HG03575 (cell line): ENCODE measurements around the gene EPS15.
"Not testable (repeated sequence)": the region's sequence is repeated elsewhere in the genome, so short reads cannot be mapped to it uniquely, and the experiment has no call there.

Source experiments
- ATAC-seq: cut with Tn5 transposase; IDR thresholded peaks from one replicate; pipeline ENCODE4 v1.9.1; 2021; ENCODE audit not compliant: unreplicated experiment, insufficient number of reproducible peaks, low FRiP score; ENCODE audit errors: extremely low read depth

The EPS15 gene

DNA sequence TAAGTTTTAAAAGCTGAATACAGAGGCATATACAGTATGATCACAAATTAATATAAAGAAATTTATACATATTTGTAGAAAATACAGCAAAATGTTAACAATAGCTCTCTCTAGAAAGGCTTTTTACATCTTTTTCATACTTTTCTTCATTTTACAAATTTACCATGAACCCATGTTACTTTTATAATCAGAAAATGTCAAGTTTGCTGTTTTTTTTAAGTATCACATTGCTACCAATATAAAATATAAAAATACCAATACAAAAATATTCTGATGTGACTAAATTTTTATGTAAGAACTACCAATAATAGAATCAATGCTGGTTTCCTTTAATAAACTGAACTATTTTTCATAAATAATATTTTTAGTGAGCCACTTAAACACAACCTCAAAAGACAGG lies 104.3 kb downstream of the EPS15 start:
- no peak for ATAC-seq

DNA sequence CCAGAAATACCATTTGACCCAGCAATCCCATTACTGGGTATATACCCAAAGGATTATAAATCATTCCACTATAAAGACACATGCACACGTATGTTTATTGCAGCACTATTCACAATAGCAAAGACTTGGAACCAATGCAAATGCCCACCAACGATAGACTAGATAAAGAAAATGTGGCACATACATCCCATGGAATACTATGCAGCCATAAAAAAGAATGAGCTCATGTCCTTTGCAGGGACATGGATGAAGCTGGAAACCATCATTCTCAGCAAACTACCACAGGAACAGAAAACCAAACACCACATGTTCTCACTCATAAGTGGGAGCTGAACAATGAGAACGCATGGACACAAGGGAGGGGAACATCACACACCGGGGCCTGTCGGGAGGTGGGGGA lies 107.2 kb downstream of the EPS15 start:
- not testable (repeated sequence) for ATAC-seq

- no peak for ATAC-seq
Measured at GRCh38 chr1:51410568-51411460, 108.3 kb downstream of the EPS15 start.

DNA sequence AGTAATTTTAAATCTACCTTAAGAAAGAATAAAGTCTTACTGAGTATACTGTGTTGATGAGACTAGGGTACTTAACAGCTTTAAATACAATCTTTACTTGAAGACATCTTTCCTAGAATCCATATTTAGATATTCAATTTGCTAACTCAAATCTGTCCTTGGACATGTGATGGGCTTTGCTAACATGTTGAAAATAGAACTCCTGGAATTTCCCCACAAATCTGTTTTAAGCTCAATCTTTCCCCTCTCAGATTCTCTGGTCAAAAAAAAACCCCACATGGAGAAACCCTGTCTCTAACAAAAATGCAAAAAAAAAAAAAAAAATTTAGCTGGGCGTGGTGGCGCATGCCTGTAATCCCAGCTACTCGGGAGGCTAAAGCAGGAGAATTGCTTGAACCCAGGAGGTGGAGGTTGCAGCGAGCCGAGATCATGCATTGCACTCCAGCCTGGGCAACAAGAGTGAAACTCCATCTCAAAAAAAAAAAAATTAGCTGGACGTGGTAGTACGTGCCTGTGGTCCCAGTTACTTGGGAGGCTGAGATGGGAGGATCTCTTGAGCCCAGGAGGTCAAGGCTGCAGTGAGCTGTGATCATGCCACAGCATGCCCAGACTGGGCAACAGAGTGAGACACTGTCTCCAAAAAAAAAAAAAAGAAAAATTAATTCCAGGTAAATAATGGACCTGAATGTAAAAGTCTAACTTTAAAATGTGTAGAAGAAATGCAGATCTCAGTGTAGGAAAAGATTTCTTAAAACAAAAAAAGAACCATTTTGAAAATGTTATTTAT lies 109.1 kb downstream of the EPS15 start:
- not testable (repeated sequence) for ATAC-seq

GRCh38 chr1:51392241-51392640 lies 126.8 kb downstream of the EPS15 start:
- no peak for ATAC-seq

GRCh38 chr1:51390641-51391040 lies 128.4 kb downstream of the EPS15 start:
- ATAC-seq, result not testable (repeated sequence)

- ATAC-seq, result not testable (repeated sequence)
Measured at GRCh38 chr1:51387288-51387687, 131.8 kb downstream of the EPS15 start.

DNA sequence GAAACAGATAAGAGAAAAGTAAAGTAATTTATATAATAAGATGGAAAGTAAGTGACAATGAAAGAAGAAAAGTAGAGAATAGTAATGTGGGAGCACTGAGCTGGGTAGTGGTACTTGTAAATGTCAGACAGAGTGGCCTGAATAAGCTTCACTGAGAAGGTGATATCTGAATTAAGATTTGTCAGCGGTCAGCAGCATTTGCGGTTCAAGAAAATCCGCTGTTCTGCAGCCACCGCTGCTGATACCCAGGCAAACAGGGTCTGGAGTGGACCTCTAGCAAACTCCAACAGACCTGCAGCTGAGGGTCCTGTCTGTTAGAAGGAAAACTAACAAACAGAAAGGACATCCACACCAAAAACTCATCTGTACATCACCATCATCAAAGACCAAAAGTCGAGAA lies 132.8 kb downstream of the EPS15 start:
- ATAC-seq, result not testable (repeated sequence)

- ATAC-seq, result no peak
Measured at GRCh38 chr1:51385776-51386175, 133.3 kb downstream of the EPS15 start.

DNA sequence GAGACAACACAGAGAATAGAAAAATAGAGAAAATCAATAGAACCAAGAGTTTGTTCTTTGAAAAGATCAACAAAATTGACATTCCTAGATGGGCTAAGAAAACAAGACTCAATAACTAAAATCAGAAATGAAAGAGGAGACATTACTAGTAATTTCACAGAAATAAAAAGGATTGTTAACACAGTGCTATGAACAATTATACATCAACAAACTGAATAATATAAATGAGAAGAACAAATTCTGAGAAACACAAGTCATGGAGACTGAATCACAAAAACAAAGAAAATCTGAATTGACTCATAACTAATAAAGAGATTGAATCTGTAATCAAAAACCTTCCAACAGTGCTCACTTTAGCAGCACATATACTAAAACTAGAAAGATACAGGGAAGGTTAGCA lies 137.1 kb downstream of the EPS15 start:
- no peak for ATAC-seq

- no peak for ATAC-seq
Measured at GRCh38 chr1:51380936-51381335, 138.1 kb downstream of the EPS15 start.

GRCh38 chr1:51378871-51379270 lies 140.2 kb downstream of the EPS15 start:
- ATAC-seq, result no peak

DNA sequence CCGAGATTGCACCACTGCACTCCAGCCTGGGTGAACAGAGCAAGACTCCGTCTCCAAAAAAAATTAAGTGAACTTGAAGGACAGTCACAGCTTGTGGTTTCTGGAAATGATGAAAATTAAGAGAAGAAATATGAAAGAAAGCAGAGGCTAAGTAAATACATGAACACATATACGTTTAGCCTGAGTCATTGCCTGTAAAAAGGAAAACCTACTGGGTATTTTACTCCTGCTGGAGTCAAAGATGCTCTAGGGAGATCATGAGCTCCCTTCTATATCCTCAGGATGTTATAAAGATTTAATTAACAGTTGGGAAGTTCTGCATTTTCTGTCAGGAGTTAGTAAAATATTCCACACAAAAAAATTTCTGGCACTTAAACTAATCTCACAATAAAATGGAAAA lies 145.2 kb downstream of the EPS15 start:
- ATAC-seq, result no peak

DNA sequence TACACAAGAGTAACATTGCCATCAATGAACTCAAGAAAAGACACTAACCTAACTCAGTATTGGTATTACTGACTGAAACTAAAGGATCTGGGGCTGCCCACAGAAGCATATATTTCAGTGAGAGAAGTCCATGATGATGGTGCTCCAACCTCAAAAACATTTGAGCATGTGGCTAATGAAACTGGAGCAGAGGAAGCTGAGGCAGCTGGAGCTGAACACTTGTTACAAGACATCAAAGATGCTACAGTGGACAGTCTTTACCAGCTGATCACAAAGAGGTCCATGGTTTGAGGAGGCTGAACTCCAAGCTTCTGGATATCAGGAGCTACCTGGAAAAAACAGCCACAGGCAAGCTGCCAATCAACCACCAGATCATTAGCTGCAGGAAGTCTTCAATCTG lies 146.5 kb downstream of the EPS15 start:
- no peak for ATAC-seq

DNA sequence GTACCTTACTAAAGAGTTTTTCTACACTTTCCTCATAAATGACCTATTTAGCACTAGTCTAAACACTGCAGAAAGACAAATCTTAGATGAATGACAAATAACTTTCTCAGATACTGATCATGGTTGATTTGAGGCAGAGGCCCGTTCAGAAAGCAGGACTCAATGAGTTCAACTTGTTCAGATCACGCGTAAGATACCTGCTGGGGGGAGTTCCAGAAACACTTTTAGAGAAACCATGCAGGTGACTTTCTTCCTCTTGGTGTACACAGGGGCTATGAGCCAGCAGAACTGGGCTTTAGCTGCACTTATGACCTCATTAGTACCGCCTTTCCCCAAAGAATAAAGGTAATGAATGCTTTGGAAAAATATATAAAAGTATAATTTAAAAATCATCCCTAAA lies 149.9 kb downstream of the EPS15 start:
- no peak for ATAC-seq

DNA sequence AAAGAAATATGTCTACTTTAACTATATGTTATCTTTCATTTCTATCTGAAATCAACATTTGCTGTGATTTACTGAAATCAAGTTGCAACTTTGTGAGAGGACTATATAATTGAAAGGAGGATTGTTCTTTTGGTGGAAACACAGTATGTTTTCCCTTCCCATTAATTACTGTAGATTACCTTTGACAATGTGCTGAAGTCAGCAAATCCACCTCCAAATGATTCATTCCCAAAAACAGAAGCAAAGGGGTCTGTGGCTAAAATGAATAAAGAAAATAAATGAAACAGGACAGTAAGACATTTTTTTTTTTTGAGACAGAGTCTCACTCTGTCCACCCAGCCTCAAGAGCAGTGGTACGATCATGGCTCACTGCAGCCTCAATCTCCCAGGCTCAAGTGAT lies 153.3 kb downstream of the EPS15 start:
- ATAC-seq, result no peak

DNA sequence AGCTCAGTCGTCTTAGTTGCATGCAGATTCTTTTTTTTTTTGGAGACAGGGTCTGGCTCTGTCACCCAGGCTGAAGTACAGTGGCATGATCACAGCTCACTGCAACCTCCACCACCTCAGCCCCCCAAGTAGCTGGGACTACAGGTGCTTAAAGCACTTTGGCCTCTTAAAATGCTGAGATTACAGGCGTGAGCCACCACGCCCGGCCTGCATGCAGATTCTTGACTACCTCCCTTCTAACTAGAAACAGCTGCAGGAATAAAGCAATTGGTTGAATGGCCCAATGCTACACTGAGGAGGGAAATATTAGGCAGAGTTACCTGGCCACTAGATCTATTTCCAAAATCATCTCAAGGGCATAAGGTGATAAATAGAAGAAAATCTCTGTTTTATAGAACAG lies 159.2 kb downstream of the EPS15 start:
- no peak for ATAC-seq

GRCh38 chr1:51355382-51355781 lies 163.7 kb downstream of the EPS15 start:
- ATAC-seq, result no peak

DNA sequence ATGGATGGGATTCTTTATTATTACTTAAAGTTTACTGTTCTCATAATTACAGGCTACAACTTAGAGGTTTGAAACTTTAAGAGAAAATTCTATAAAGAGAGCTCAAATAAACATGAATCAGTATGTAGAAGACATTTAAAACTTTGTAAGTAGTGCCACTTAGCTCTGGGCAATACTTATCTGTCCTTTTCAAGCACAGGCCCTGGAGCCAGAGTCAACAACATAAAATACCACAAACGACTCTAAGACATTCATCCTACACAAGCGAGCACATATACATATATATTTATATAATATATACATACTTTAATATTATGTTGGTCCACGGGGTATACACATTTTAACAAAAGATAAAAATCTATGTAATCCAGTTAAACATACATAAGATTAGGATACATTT lies 164.7 kb downstream of the EPS15 start:
- no peak for ATAC-seq

DNA sequence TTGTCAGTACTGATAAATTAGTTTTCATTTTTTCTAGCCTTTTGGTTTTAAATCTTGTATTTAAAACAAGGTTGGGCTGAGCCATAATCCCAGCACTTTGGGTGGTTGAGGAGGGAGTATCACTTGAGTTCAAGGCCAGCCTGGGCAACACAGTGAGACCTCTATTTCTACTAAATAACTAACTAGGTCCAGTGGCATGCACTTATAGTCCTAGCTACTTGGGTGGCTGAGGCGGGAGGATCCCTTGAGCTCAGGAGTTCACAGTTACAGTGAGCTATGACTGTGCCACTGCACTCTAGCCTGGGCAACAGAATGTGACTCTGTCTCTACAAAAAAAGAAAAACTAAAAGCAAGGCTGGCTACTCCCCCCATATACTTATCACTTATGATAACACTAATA lies 167.2 kb downstream of the EPS15 start:
- ATAC-seq, result no peak
